T-helper 22 cell (primary cell): ENCODE results near the gene ACTN3.

Experiments
- DNase-seq: peaks from one replicate; pipeline ENCODE4 v3.0.0-alpha.2; 2020; ENCODE audit warnings: low read depth

The ACTN3 gene

GRCh38 chr11:66545701-66546367 lies 869 bp upstream of the ACTN3 start, which contains the start of gene ZDHHC24:
ZDHHC24 (minus strand) TSS chr11:66546048; CDS start chr11:66546003, 45 bp downstream.
- peak; percentile 75 for DNase-seq

- DNase-seq, result no peak
These were observed 411 bp downstream of the ACTN3 start for GRCh38 chr11:66546966-66547661.

- no peak for DNase-seq
These were observed 933 bp downstream of the ACTN3 start for GRCh38 chr11:66547662-66548009.

- DNase-seq, result no peak
These were observed 1.3 kb downstream of the ACTN3 start for GRCh38 chr11:66548041-66548440.

- DNase-seq, result no peak
These were observed 2.3 kb downstream of the ACTN3 start for GRCh38 chr11:66548774-66549630.

GRCh38 chr11:66549696-66550095 lies 3.0 kb downstream of the ACTN3 start:
- no peak for DNase-seq

GRCh38 chr11:66550887-66551286 lies 4.2 kb downstream of the ACTN3 start:
- DNase-seq, result no peak

GRCh38 chr11:66554602-66555001 lies 7.9 kb downstream of the ACTN3 start:
- DNase-seq, result no peak

- DNase-seq, result no peak
These were observed 8.7 kb downstream of the ACTN3 start for GRCh38 chr11:66555416-66555815.

- no peak for DNase-seq
These were observed 9.4 kb downstream of the ACTN3 start for GRCh38 chr11:66556086-66556485.

- no peak for DNase-seq
These were observed 11.1 kb downstream of the ACTN3 start for GRCh38 chr11:66557733-66558326.

- DNase-seq, result no peak
These were observed 12.6 kb downstream of the ACTN3 start for GRCh38 chr11:66559142-66559865.

GRCh38 chr11:66559866-66560676 lies 13.4 kb downstream of the ACTN3 start:
- DNase-seq, result no peak

GRCh38 chr11:66561178-66561974 lies 14.7 kb downstream of the ACTN3 start:
- DNase-seq, result no peak

- no peak for DNase-seq
These were observed 15.2 kb downstream of the ACTN3 start for GRCh38 chr11:66561975-66562248.

GRCh38 chr11:66562275-66562674 lies 15.6 kb downstream of the ACTN3 start:
- DNase-seq, result no peak

- no peak for DNase-seq
These were observed 16.3 kb downstream of the ACTN3 start for GRCh38 chr11:66562907-66563583.

- DNase-seq, result no peak
These were observed 17.1 kb downstream of the ACTN3 start for GRCh38 chr11:66563832-66564231.

- DNase-seq, result no peak
These were observed 17.8 kb downstream of the ACTN3 start for GRCh38 chr11:66564538-66564937.

GRCh38 chr11:66564984-66565383 lies 18.3 kb downstream of the ACTN3 start:
- no peak for DNase-seq
